ENCODE measurements around the gene C15orf62.

C15orf62 gene

GRCh38 chr15:40769274-40770146 is at the start of gene C15orf62:
Gene C15orf62 (plus strand): TSS chr15:40769980. CDS start chr15:40770496, 516 bp downstream.
- peak; percentile 19 for DNase-seq (ENCODE audit: low read depth)

GRCh38 chr15:40721701-40722100 is 48.1 kb upstream of the C15orf62 start:
- no peak for DNase-seq (ENCODE audit: low read depth)

GRCh38 chr15:40722354-40722753 is 47.4 kb upstream of the C15orf62 start:
- DNase-seq (ENCODE audit: low read depth): no peak

GRCh38 chr15:40722934-40723333 is 46.8 kb upstream of the C15orf62 start:
- no peak for DNase-seq (ENCODE audit: low read depth)

GRCh38 chr15:40723919-40724318 is 45.9 kb upstream of the C15orf62 start:
- no peak for DNase-seq (ENCODE audit: low read depth)

- no peak for DNase-seq (ENCODE audit: low read depth)
Observed at GRCh38 chr15:40731034-40731433, 38.7 kb upstream of the C15orf62 start.

GRCh38 chr15:40736575-40736974 is 33.2 kb upstream of the C15orf62 start:
- no peak for DNase-seq (ENCODE audit: low read depth)

GRCh38 chr15:40737048-40737447 is 32.7 kb upstream of the C15orf62 start:
- DNase-seq (ENCODE audit: low read depth): no peak

- no peak for DNase-seq (ENCODE audit: low read depth)
Observed at GRCh38 chr15:40739047-40739446, 30.7 kb upstream of the C15orf62 start.

- no peak for DNase-seq (ENCODE audit: low read depth)
Observed at GRCh38 chr15:40739854-40740253, 29.9 kb upstream of the C15orf62 start.

GRCh38 chr15:40743485-40743901 is 26.3 kb upstream of the C15orf62 start:
- no peak for DNase-seq (ENCODE audit: low read depth)

- peak; percentile 30 for DNase-seq (ENCODE audit: low read depth)
Observed at GRCh38 chr15:40743921-40744814, 25.6 kb upstream of the C15orf62 start.

GRCh38 chr15:40744815-40745152 is 25.0 kb upstream of the C15orf62 start:
- DNase-seq (ENCODE audit: low read depth): no peak

- DNase-seq (ENCODE audit: low read depth): no peak
Observed at GRCh38 chr15:40746916-40747418, 22.8 kb upstream of the C15orf62 start.

GRCh38 chr15:40747685-40748631 is 21.8 kb upstream of the C15orf62 start:
- no peak for DNase-seq (ENCODE audit: low read depth)

GRCh38 chr15:40749151-40749630 is 20.6 kb upstream of the C15orf62 start:
- DNase-seq (ENCODE audit: low read depth): no peak

- no peak for DNase-seq (ENCODE audit: low read depth)
Observed at GRCh38 chr15:40750885-40751284, 18.9 kb upstream of the C15orf62 start.

- DNase-seq (ENCODE audit: low read depth): no peak
Observed at GRCh38 chr15:40751745-40752144, 18.0 kb upstream of the C15orf62 start.

GRCh38 chr15:40754574-40754882 is 15.3 kb upstream of the C15orf62 start:
- DNase-seq (ENCODE audit: low read depth): no peak

GRCh38 chr15:40754883-40755811 is 14.6 kb upstream of the C15orf62 start, which contains the start of gene RMDN3:
Gene RMDN3 (minus strand): TSS chr15:40755254. CDS start chr15:40754783, 471 bp downstream.
- peak; percentile 83 for DNase-seq (ENCODE audit: low read depth)

Measured in stimulated activated CD8-positive, alpha-beta memory T cell treated with anti-CD3 and anti-CD28 coated beads, Interleukin-15, amount 100 ng/mL, for 1 hour (primary cell).